Iris pigment epithelial cell (primary cell): Measurements from ENCODE around the gene COX6A2.
"Not testable (repeated sequence)": the region's sequence is repeated elsewhere in the genome, so short reads cannot be mapped to it uniquely, and the experiment has no call there.

Experiments used
- DNase-seq: peaks from one replicate; pipeline ENCODE4 v3.0.0-alpha.2; 2011; ENCODE audit warnings: low read depth

Gene COX6A2

DNA sequence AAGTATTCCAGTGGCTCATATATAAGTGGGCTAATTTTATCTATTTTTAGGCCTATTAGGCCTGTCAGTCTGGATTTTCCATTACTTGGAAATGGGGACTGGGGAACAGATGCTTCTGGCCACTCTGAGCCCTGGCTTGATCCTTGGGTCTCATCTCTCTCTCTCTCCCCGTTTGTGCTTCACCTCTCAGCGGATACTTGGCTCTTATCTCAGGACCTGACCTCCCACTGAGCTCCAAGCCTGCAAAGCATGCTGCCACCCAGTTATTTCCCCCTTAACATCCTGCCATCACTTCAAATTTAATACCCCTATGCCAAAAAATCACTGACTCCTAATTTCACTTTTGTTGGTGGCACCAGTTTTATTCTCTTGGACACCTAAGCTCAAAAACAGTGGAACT lies 10.3 kb upstream of the COX6A2 start:
- DNase-seq: no peak

DNA sequence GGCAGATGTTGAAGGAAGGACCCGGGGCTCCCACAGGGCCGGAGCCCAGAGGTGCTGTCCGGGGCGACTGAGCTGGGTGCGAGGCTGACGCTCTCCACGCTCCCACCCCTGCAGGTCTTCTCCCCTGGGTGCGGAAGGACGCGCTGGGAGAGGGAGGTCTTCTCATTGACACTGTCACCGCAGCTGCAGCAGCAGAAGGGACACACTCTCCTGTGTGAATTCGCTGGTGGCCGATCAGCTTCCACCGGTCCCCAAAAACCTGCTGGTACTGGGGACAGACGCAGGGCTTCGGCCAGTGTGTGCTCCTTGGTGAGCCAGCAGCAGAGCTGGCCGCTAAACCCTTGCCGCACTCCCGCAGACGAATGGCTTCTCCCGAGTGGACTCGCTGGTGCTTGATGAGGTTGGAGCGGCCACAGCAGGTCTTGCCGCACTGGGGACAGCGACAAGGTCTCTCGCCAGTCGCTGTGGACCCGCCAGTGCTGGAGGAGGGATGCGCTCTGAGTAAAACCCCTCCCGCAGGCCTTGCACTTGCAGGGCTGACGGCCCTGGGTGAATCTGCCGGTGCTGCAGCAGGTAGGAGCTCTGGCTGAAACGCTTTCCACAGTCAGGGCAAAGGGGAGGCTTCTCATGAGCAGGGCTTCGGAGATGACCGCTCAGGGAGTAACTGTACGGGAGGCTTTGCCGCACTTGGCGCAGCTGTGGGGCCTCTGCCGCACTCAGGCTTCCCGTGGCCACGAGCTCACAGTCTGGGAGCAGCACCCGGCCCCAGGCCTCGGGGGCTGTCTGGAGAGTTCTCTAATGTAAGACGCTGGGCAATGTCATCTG lies 8.3 kb upstream of the COX6A2 start:
- no peak for DNase-seq

DNA sequence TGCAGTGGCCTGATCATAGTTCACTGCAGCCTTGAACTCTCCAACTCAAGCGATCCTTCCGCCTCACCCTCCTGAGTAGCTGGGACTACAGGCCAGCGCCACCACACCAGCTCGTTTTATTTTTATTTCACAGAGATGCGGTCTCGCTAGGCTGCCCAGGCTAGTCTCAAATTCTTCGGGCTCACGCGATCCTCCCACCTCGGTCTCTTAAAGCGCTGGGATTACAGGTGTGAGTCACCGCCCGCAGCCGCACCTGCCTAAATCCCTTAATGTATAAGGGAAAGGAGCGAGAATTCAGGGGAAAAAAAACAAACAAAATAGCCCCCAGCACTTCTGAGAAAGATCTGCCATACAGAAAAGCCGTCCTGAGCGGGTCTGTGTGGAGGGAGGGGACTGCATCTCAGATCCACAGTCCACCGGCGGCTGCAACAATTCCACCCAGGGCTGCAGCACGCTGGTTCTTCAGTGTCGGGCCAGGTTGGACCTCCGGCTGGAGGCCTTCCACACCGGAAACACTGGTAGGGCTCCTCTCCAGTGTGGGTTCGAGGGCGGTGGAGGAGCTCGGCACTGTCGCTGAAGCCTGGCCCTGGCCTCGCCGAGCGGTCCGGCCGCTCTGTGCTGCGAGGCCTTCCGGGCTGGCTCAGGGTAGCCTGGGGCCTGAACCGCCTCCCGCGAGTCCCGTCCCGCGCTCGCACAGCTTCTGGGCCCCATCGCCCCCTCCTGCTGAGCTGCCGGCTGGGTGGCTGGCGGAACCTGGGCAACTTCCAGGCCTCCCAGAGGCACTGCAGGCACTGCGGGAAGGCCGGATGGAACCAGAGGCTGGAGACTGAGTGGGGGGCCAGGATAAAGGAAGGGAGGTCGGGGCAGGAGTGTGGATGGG lies 7.4 kb upstream of the COX6A2 start:
- DNase-seq: no peak

DNA sequence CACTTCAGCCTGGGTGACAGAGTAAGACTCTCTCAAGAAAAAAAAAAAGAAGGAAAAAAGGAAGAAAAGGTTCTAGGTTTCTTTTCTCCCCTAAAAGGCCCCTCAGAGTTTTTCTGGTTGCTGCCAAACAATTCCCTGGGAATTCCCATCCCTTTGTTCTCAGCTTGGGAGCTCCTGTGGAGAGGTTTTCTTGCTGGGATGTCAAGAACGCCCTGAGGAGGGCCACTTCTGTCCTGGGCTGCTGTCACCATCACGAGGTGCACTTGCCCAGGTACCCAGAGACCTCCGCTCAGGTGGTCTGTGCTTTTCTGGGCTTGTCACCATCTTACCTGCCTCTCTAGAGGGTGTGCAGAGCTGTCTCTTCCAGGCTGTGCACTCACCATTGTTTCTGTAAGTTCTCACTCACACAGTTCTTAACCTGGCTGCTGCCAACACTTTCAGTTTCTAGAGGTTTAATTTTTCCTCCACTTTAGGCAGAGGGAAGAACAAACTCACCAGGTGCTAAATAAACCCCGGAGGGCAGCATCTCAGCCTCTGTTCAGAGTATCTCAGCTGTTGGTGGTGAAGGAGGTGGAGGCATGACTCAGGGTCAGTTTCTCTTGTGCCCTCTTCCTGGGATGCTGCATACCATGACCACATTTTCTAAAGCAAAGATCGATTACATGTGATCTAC lies 2.4 kb upstream of the COX6A2 start:
- no peak for DNase-seq

DNA sequence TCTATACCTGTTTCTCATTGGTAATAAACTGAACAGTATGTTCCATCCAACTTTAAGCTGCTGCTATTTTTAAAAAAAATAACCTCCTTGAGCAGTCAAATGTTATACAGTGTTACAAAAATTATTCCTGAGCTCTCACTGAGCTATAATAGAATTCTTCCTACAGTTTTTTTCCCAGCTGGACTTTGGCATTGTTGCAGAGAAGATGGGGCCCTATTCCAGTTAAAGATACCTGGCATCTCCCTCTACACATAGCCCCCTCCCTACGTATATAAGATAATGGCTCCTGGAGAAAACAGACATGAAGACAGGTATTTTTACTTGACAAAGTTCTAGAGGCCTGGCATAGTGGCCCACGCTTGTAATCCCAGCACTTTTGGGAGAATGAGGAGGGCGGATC lies 1.6 kb upstream of the COX6A2 start:
- no peak for DNase-seq

DNA sequence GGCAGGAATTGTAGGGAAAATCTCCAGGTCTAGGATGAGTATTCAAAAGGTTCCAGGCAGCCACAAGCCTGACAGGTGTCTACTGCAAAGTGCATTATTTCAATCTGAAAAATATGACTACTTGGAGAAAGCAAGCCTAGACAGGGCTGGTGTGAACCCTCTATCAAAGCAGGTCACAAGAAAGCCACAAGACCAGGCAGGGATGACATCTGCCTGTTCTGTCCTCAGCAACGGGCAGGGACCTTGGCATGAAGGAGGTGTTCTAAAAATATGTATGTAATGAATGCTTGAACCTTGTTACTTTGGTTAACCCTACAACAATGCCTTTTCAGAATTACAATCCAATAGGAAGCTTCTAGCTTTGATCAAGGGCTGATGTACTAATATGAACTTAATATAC lies 1.2 kb upstream of the COX6A2 start:
- no peak for DNase-seq

DNA sequence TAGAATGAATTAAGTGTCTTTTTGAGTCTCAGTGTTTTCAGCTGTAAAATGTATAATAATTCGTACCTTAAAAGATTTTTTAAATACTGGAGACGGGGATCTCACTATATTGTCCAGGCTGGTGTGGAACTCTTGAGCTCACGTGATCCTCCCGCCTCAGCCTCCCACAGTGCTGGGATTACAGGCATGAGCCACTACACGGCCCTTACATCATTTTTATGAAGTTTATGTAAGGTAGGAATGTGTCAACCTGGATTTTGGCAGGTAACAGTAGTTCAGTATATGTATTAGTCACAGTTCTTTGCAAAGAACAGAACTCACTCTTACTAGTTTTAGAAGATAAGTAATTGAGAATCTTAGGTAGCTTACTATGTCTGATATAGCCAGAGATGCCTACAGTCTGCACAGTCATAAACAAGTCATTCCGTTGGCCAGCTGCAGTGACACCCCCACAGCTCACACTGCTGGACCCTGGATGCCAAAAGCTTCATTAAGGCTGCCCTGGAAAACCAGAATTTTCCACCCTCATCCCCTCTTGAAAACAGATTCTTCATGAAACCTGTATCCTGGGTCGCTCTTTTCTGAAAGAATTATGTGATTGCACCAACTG lies 583 bp upstream of the COX6A2 start:
- DNase-seq: no peak

DNA sequence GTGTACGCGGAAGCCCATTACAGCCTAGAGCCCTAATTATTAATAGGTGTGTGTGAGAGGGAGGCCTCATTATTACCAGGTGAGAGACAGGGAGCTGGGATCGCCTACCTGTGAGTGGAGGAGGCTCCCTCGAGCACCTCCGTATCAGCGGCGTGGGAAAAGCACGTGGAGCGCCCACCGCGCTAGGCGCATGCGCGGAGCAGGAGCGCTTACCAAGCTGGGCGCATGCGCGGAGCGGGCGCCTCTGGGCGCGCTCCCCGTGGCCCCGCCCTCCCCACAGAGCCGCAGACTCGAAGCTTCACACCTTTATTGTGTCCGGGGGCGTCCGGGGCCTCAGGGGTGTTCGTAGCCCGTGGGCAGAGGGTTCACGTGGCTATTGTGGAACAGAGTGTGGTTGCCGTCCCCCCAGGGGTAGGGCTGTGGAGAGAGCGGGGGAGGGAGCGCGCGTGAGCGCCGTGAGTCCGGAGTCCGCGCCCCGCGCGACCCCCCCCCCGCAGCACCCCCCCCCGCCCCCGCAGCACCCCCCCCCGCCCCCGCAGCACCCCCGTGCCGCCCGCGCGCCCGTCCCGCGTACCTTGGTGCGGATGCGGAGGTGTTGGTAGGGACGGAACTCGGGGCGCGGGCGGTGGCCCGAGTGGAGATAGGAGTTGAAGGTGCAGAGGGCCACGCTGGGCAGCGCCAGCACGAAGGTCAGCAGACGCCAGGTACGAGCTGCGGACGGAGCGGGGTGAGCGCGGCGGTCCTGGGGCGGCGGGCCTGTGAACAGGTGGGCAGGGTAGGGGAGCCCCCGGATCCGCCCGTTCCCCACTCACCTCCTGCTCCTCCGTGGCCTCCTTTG lies 500 bp downstream of the COX6A2 start:
- no peak for DNase-seq

DNA sequence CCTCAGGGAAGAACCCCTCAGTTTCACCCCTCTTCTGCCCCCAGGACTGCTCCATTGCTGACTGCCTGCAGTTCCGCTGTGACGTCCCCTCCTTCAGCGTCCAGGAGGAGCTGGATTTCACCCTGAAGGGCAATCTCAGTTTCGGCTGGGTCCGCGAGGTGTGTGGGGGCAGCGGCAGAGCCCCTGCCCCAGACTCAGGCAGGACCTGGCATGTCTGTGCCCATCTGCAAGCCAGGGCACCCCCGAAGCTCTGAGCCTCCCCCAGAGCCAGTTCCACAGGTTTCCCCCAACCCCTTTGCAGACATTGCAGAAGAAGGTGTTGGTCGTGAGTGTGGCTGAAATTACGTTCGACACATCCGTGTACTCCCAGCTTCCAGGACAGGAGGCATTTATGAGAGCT lies 4.4 kb downstream of the COX6A2 start:
- no peak for DNase-seq

DNA sequence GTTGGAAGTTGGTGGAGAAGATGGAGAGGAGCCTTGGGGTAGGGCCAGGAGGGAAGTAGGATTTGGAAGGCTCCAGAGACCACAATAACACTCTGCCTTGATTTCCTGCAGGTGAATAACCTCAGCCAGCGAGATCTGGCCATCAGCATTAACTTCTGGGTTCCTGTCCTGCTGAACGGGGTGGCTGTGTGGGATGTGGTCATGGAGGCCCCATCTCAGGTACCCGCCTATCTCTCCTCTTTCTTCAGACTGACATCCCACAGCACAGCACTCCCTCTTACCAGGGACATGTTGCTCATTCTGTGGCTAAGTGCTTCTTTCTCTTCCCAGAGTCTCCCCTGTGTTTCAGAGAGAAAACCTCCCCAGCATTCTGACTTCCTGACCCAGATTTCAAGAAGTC lies 4.9 kb downstream of the COX6A2 start:
- DNase-seq: no peak

DNA sequence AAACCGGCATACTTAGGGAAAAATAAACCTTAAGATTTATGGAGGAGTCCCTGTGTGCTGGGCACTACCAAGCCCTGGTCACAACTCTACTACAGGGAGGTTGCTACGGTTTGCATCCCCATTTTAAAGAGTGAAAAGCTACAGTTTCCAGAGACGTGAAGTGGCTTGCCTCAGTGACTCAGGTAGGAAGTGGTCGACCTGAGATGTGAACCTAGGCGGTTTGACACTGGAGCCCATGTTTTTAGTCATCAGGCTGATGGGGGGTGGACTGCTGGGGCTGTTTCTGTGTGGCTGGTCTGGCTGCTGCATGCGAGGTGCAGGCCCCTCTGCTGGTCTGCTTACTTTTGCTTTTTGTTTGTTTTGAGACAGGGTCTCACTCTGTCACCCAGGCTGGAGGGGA lies 6.6 kb downstream of the COX6A2 start:
- DNase-seq: no peak

DNA sequence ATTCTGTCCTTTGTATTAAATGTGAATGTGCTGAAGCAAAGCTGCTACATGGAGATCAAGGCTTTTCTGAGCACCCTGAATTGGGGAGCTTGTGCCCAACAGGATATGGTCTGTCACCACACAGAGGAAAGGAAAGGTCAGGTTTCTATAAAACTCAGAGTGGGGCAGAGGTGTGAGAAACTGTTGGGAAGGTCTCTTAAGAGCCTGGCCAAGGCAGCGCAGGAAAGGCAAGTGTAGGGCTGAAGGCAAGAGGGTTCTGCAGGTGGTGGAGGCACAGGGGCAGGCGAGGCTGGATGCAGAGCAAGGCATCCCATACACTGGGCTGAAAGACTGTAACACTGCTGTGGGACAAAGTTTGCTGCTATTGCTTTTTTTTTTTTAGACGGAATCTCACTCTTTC lies 8.1 kb downstream of the COX6A2 start:
- DNase-seq: no peak

DNA sequence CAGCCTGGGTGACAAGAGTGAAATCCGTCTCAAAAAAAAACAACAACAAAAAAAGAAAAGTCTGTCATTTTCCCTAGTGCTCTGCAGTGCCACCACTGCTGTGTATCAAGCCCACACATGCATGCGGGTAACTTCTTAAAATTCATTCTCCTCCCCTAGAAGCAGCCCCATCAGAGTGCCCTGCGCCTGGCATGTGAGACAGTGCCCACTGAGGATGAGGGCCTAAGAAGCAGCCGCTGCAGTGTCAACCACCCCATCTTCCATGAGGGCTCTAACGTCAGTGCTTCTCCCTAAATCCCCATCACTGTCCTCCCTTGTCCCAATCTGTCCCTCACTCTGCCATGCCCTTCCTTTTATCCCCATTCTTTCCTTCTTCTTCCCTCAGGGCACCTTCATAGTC lies 10.2 kb downstream of the COX6A2 start:
- no peak for DNase-seq

DNA sequence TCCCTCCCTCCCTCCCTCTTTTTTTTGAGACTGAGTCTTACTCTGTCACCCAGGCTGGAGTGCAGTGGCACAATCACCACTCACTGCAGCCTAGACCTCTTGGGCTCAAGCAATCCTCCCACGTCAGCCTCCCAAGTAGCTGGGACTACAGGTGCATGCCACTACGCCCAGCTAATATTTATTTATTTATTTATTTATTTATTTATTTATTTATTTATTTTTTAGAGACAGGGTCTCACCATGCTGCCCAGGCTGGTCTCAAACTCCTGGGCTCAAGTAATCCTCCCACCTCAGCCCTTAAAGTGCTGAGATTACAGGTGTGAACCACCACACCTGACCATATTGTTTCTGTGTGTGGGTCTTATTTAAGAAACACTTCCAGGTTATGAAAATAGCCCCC lies 11.1 kb downstream of the COX6A2 start:
- not testable (repeated sequence) for DNase-seq

DNA sequence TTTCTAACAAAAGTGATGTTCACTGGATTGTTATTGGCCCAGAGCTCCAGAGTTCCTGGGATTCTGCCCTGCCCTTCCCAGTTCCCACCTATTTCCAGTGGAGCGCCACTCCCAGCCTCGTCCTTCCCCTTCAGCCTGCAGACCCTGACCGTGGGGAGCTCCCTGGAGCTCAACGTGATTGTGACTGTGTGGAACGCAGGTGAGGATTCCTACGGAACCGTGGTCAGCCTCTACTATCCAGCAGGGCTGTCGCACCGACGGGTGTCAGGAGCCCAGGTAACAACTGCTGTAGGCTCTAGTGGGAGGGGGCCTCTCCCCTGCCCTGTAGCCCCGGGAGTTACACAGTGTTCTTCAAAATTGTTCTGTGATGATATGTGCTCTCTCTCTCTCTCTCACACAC lies 11.8 kb downstream of the COX6A2 start:
- no peak for DNase-seq

DNA sequence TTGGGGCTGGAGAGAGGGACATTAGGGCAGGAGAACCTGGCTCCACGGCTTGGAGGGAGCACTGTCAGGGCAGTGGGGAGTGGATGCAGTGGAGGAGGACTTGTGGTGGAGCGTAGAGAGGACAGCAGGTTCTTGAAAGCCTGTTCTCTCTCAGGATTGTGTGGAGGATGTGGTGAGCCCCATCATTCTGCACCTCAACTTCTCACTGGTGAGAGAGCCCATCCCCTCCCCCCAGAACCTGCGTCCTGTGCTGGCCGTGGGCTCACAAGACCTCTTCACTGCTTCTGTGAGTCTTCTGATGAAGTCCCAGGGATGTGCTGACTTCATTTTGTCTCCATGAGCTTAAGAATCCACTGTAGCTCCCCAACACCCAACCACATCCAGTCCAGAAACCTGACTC lies 13.5 kb downstream of the COX6A2 start:
- DNase-seq: no peak

DNA sequence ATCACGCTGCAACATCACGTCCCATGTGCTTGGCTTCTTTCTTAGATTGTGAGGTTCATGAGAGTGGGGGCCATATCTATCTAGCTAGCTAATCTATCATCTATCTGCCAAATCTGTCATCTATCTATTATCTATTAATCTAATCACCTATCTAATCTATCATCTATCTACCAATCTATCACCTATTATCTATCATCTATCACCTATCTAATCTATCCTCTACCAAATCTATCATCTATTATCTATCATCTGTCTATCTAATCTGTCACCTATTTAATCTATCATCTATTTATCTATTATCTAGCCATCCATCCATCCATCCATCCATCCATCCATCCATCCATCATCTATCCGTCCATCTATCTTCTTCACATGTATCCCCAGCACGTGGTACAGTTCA lies 14.2 kb downstream of the COX6A2 start:
- DNase-seq: no peak

DNA sequence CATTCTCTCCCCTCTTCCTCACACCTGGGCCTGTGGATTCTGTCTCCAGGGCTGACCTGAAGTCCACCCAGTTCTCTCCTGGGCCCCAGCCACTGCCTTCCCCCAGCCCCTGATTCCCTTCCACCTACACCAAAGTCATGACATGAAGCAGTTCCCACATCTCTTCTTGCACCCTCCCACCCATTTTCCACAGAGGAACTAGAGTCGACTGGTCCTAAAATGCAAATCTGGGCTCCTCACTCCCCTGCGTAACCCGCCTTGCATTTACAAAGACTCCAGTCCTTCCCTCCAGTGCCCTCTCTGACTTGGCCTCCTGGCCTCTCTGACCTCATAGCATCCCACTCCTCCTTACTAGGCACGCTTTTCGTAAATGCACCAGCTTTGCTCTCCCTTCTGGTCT lies 14.8 kb downstream of the COX6A2 start:
- DNase-seq: no peak

DNA sequence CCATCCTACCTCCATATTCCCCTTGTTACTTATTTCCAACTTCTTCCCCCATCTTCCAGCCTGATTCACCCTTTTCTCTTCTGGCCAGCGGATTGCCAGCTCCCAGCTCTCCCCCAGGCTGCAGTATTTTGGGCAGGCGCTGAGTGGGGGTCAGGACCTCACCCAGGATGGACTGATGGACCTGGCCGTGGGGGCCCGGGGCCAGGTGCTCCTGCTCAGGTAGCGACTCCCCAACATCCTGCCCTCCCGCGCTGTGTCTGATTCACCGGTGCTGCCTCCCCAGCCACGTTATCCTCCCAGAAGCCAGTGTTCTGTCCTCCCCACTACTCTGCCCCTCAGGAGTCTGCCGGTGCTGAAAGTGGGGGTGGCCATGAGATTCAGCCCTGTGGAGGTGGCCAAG lies 15.4 kb downstream of the COX6A2 start:
- DNase-seq: no peak

DNA sequence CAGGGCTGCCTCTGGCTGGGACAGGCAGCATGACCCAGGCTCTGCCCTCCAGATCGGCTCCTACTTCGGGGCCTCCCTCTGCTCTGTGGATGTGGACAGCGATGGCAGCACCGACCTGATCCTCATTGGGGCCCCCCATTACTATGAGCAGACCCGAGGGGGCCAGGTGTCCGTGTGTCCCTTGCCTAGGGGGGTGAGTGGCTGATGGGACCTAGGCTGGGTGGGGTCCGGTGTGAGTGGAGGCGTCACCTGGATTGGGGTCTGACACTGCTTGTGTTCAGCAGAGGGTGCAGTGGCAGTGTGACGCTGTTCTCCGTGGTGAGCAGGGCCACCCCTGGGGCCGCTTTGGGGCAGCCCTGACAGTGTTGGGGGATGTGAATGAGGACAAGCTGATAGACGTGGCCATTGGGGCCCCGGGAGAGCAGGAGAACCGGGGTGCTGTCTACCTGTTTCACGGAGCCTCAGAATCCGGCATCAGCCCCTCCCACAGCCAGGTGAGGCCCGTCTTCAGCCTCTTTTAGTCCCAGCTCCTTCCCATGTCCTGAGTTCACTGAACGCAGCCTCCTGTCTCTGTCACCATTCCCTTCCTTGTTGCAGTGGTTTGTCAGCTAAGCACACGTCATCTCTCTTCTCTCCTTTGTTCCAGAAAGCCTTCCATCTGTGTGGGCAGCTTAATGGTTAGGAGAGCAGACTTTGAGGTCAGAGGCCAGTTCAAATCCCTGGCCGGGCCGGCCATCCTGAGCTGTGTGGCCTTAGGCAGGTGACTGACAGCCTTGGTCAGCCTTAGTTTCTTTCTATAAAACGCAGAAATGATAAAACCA lies 16.9 kb downstream of the COX6A2 start:
- DNase-seq: no peak

DNA sequence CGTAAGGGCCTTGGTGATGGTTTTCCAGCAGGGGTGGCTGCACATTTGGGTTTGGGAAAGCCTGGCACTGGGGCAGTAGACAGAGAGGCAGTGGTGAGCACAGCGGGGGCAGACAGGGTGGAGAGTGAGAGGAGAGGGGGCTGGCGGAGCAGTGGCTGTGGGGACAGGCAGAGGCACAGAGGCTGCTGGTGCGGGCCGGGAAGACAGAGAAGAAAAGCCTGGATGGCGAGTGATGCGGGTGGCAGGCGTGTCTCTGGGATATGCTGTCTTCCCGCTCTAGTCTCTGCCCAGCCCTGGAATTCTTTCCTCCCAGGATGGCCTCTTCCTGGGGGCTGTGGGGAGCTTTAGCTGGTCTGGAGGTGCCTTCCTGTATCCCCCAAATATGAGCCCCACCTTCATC lies 18.1 kb downstream of the COX6A2 start:
- DNase-seq: no peak
